ENCODE results near the gene TTC21B.

DNA sequence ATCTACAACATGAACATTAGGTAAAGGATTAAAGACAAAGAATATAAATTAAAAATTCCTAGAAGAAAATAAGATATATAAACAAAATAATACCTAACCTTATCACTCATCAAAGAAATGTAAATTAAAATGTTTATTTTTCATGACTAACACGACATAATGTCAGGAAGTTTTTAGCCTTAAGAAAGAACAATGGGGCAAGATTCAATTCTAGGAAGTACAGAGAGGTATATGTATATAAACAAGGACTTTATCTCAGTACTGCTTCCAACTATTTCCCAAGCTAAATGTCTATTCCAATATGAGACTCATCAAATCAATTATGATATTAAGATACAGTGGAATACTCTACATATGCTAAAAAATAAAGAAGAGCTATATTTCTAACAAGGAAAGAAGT, 44.1 kb downstream of the TTC21B start:
- TF ChIP-seq, protein P1, sequence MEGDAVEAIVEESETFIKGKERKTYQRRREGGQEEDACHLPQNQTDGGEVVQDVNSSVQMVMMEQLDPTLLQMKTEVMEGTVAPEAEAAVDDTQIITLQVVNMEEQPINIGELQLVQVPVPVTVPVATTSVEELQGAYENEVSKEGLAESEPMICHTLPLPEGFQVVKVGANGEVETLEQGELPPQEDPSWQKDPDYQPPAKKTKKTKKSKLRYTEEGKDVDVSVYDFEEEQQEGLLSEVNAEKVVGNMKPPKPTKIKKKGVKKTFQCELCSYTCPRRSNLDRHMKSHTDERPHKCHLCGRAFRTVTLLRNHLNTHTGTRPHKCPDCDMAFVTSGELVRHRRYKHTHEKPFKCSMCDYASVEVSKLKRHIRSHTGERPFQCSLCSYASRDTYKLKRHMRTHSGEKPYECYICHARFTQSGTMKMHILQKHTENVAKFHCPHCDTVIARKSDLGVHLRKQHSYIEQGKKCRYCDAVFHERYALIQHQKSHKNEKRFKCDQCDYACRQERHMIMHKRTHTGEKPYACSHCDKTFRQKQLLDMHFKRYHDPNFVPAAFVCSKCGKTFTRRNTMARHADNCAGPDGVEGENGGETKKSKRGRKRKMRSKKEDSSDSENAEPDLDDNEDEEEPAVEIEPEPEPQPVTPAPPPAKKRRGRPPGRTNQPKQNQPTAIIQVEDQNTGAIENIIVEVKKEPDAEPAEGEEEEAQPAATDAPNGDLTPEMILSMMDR (IDR thresholded peaks at IDR 0.05): no peak
- no peak for TF ChIP-seq POLR2A (IDR thresholded peaks at IDR 0.05)
- TF ChIP-seq POLR2AphosphoS5 (IDR thresholded peaks at IDR 0.05): no peak
